Ascending aorta (tissue), 2 donors: ENCODE data around the gene CHSY1. TPM values are rescaled to one million over a fixed set of nuclear protein-coding genes. Genes with fewer than 3 reads are reported as not detected.

Experiments
- DNase-seq, 2 donors: peaks; one replicate each; pipeline ENCODE4 v3.0.0-alpha.2; 2019; ENCODE audit warnings: low spot score in 2 of 2
- H3K27ac ChIP-seq, 2 donors: fragments of 200-600 bp; sonication (generic); one replicate each; pipeline ENCODE4 v1.5.1; 2016 to 2017; ENCODE audit warnings: mild to moderate bottlenecking in 1 of 2
- H3K27me3 ChIP-seq: fragments of 200-600 bp; sonication (generic); one replicate; pipeline ENCODE4 v1.5.1; 2017
- H3K36me3 ChIP-seq, 2 donors: fragments of 200-600 bp; sonication (generic); one replicate each; pipeline ENCODE4 v1.5.1; 2016
- H3K4me1 ChIP-seq, 2 donors: fragments of 200-600 bp; sonication (generic); one replicate each; pipeline ENCODE4 v1.5.1; 2016 to 2017; ENCODE audit warnings: mild to moderate bottlenecking in 1 of 2
- H3K4me3 ChIP-seq, 2 donors: fragments of 200-600 bp; sonication (generic); one replicate each; pipeline ENCODE4 v1.5.1; 2016 to 2017; ENCODE audit warnings: mild to moderate bottlenecking in 1 of 2
- H3K9me3 ChIP-seq, 2 donors: fragments of 200-600 bp; sonication (generic); one replicate each; pipeline ENCODE4 v1.5.1; 2016
- intact Hi-C: fragments of 100-400 bp; cut with DNase I; formaldehyde crosslinking; loops from one replicate; pipeline ENCODE4 v1.15.1; 2023
- total RNA-seq: library from RNA; depleted of rRNA; stranded (reverse); fragments of >200 nt; gene quantifications from one replicate; pipeline ENCODE4 v1.1.0, GENCODE V29; 2016
- TF ChIP-seq, protein P1 (sequence below), 3 experiments: fragments of 200-600 bp in 2 of 3; fragments of 450-650 bp in 1 of 3; sonication (generic) in 2 of 3; IDR thresholded peaks; one replicate each; pipeline ENCODE4 v1.5.1; 2016 to 2019; ENCODE audit warnings: antibody characterized with exemption in 3 of 3, mild to moderate bottlenecking in 1 of 3, moderate library complexity in 1 of 3

CHSY1 gene
- total RNA-seq, 1 donor from 2014 or later = 47.4 TPM

DNA sequence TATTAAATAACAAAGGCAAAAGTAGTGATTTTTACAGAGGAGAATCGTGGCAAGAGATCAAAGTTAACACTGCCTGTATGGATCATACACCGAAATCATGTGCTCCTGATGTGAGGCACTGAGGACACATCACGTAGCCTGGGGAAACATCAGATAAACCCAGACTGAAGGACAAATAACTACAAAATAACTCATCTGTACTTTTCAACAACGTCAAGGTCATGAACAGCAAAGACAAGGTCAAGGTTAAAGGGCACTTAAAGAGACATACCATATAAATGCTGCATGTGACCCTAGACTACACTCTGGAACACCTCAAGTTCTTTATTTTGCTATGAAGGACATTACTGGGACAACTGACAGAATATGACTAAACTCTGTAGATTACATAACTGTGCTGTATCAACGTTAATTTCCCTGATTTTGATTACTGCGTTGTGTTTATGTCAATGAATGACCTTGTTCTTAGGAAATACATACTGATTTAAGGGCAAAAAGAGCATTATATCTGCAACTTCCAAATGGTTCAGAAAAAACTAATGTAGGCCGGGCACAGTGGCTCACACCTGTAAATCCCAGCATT lies 48.1 kb downstream of the CHSY1 start:
- H3K27me3 ChIP-seq = no peaks in the 10 kb centered on the region
- no peak for DNase-seq
- no peaks in the 10 kb centered on the region for H3K9me3 ChIP-seq
- H3K27ac ChIP-seq = peak overlapping the region in 1 of 2 donors; percentile 17
- H3K36me3 ChIP-seq = no peaks in the 10 kb centered on the region
- TF ChIP-seq, protein P1, sequence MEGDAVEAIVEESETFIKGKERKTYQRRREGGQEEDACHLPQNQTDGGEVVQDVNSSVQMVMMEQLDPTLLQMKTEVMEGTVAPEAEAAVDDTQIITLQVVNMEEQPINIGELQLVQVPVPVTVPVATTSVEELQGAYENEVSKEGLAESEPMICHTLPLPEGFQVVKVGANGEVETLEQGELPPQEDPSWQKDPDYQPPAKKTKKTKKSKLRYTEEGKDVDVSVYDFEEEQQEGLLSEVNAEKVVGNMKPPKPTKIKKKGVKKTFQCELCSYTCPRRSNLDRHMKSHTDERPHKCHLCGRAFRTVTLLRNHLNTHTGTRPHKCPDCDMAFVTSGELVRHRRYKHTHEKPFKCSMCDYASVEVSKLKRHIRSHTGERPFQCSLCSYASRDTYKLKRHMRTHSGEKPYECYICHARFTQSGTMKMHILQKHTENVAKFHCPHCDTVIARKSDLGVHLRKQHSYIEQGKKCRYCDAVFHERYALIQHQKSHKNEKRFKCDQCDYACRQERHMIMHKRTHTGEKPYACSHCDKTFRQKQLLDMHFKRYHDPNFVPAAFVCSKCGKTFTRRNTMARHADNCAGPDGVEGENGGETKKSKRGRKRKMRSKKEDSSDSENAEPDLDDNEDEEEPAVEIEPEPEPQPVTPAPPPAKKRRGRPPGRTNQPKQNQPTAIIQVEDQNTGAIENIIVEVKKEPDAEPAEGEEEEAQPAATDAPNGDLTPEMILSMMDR (IDR thresholded peaks at IDR 0.05) = no peak
- H3K4me3 ChIP-seq = no peak overlapping the region
- intact Hi-C loops = loop anchor here (5.0 kb wide), 1 partner anchor 76 kb away; no protein-coding TSS in a partner anchor
- peaks cover 21 to 68% of the 10 kb centered on the region in 2 donors for H3K4me1 ChIP-seq

GRCh38 chr15:101203029-101203573 lies 48.7 kb downstream of the CHSY1 start:
- peak overlapping the region; percentile 17 to 28 for H3K27ac ChIP-seq
- TF ChIP-seq, protein P1 (IDR thresholded peaks at IDR 0.05) = no peak
- H3K4me3 ChIP-seq = no peak overlapping the region
- H3K36me3 ChIP-seq = no peaks in the 10 kb centered on the region
- no peak for DNase-seq
- intact Hi-C loops = loop anchor here (5.0 kb wide), 1 partner anchor 76 kb away; no protein-coding TSS in a partner anchor
- peaks cover 21 to 67% of the 10 kb centered on the region in 2 donors for H3K4me1 ChIP-seq
- no peaks in the 10 kb centered on the region for H3K9me3 ChIP-seq
- H3K27me3 ChIP-seq = no peaks in the 10 kb centered on the region

DNA sequence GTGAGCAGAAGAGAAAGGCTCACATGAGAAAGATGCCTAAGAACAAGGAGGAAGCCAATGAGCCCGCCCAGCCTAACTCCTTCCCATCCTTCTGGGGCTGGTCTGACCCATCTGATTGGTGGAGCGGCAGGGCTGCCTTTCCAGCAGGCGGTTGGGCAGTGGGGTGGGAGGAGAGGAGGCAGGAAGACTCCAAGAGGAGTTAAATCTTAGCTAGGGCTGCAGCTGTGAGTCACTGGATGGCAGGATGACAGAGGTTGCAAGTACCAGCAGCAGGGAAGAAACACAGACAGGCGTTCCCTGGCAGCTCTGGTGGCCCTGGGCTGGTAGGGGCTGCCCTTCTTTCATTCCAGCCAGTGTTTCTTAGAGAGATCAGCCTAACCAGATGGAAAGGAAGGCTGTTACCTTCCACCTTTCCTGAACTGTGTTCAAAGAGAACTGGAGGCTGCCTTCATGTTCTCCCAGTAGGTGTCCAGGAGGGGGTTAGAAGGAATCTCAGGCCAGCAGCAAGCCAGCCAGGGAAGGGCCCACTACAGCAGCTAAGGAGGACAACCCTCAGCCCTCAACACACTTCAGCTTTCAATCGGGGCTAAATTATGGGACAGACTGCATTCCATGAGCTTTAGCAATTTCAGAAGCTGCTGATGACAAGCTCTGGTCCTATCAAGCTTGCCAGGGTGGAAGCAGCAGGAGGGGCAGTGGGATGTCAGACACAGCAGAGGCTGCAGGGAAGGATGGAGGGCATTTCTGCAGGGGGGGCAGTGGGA lies 50.3 kb downstream of the CHSY1 start:
- peak overlapping the region; percentile 31 to 41 for H3K4me3 ChIP-seq
- H3K4me1 ChIP-seq = peaks cover 18 to 57% of the 10 kb centered on the region in 2 donors
- intact Hi-C loops = loop anchor here (2.0 to 5.0 kb wide), 3 partner anchors 35 to 74 kb away; no protein-coding TSS in a partner anchor
- H3K36me3 ChIP-seq = no peaks in the 10 kb centered on the region
- H3K27ac ChIP-seq = peak overlapping the region; percentile 70 to 89
- peak; percentile 95 to 98 for DNase-seq
- no peaks in the 10 kb centered on the region for H3K9me3 ChIP-seq
- TF ChIP-seq, protein P1 (IDR thresholded peaks at IDR 0.05) = no peak
- H3K27me3 ChIP-seq = no peaks in the 10 kb centered on the region

- DNase-seq = no peak
- H3K27ac ChIP-seq = peak overlapping the region; percentile 70 to 89
- intact Hi-C loops = loop anchor here (2.0 to 5.0 kb wide), 3 partner anchors 33 to 73 kb away; no protein-coding TSS in a partner anchor
- no peak overlapping the region for H3K4me3 ChIP-seq
- H3K9me3 ChIP-seq = no peaks in the 10 kb centered on the region
- TF ChIP-seq, protein P1 (IDR thresholded peaks at IDR 0.05) = no peak
- H3K36me3 ChIP-seq = no peaks in the 10 kb centered on the region
- H3K4me1 ChIP-seq = peaks cover 18 to 50% of the 10 kb centered on the region in 2 donors
- H3K27me3 ChIP-seq = no peaks in the 10 kb centered on the region
These were observed 51.7 kb downstream of the CHSY1 start for GRCh38 chr15:101200181-101200580.

DNA sequence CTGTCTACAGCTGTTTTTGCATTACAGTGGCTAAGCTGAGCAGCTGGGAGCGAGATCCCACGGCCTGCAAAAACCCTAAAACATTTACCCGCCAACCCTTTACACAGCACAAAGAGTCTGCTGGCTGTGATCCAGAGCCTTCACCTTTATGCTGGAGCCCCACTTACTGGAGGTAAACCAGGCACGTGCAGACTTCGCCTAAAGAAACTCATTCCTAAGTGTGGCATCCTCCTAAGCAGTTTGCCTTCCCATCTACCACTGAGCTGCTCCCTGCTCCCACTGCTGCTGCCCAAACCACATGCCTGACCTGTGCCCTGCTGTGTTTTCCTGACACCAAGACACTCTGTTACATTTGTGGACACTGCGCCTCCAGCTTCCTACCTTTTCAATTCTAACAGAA lies 53.0 kb downstream of the CHSY1 start:
- Histone ChIP-seq H3K9me3 (no peaks in the 10 kb centered on the region), H3K36me3 (no peaks in the 10 kb centered on the region), H3K4me3 (no peak overlapping the region), H3K27me3 (no peaks in the 10 kb centered on the region), H3K27ac (peak overlapping the region; percentile 70 to 89), H3K4me1 (peaks cover 18 to 55% of the 10 kb centered on the region in 2 donors)
- TF ChIP-seq, protein P1 (IDR thresholded peaks at IDR 0.05) = no peak
- no peak for DNase-seq
- intact Hi-C loops = no loop called here
